GM23338 (cell line): ENCODE measurements around the gene DNAJB13.

Source experiments
- CREB1 ChIP-seq: fragments of 250-450 bp; sonication (Bioruptor Pico); IDR thresholded peaks from 2 replicates; pipeline ENCODE4 v1.5.0; 2020; ENCODE audit warnings: low read depth, mild to moderate bottlenecking, moderate library complexity
- CTCF ChIP-seq, 2 experiments: fragments of 200-600 bp in 1 of 2; sonication (generic) in 1 of 2; conservative IDR thresholded peaks; 2 replicates each; pipeline versions ENCODE4 v1.5.1 to v1.6.1; 2016 to 2017; ENCODE audit warnings: antibody characterized with exemption in 2 of 2, low read depth in 2 of 2, mild to moderate bottlenecking in 2 of 2, moderate library complexity in 1 of 2
- EZH2 ChIP-seq: fragments of 200-600 bp; sonication (generic); IDR thresholded peaks from one replicate; pipeline ENCODE4 v1.8.0; 2017; ENCODE audit warnings: antibody characterized with exemption, mild to moderate bottlenecking, low read depth; ENCODE audit not compliant: unreplicated experiment
- EZH2phosphoT487 ChIP-seq: fragments of 200-600 bp; sonication (generic); IDR thresholded peaks from one replicate; pipeline ENCODE4 v1.8.1; 2018; ENCODE audit warnings: antibody characterized with exemption; ENCODE audit not compliant: unreplicated experiment
- JUNB ChIP-seq: IDR thresholded peaks from one replicate; pipeline ENCODE4 v1.6.1; 2016; ENCODE audit warnings: antibody characterized with exemption; ENCODE audit not compliant: unreplicated experiment
- NANOG ChIP-seq: IDR thresholded peaks from 2 replicates; pipeline ENCODE4 v1.6.1; 2016; ENCODE audit warnings: antibody characterized with exemption, borderline replicate concordance
- POLR2AphosphoS5 ChIP-seq: IDR thresholded peaks from 2 replicates; pipeline ENCODE4 v1.6.1; 2016; ENCODE audit warnings: antibody characterized with exemption, low read depth
- ZNF114 ChIP-seq: fragments of 250-450 bp; sonication (Bioruptor Pico); IDR thresholded peaks from 2 replicates; pipeline ENCODE4 v1.5.0; 2020; ENCODE audit warnings: mild to moderate bottlenecking, moderate library complexity
- ZNF331 ChIP-seq: fragments of 250-450 bp; sonication (Bioruptor Pico); IDR thresholded peaks from 2 replicates; pipeline ENCODE4 v1.5.0; 2020; ENCODE audit warnings: low read depth, mild to moderate bottlenecking, moderate library complexity
- TF ChIP-seq, protein P1 (sequence below): fragments of 250-450 bp; sonication (Bioruptor Pico); IDR thresholded peaks from 2 replicates; pipeline ENCODE4 v1.5.0; 2020; ENCODE audit warnings: mild to moderate bottlenecking, moderate library complexity
- TF ChIP-seq, protein P2 (sequence below): IDR thresholded peaks from one replicate; pipeline ENCODE4 v1.6.1; 2018; ENCODE audit warnings: antibody characterized with exemption; ENCODE audit not compliant: unreplicated experiment

DNA sequence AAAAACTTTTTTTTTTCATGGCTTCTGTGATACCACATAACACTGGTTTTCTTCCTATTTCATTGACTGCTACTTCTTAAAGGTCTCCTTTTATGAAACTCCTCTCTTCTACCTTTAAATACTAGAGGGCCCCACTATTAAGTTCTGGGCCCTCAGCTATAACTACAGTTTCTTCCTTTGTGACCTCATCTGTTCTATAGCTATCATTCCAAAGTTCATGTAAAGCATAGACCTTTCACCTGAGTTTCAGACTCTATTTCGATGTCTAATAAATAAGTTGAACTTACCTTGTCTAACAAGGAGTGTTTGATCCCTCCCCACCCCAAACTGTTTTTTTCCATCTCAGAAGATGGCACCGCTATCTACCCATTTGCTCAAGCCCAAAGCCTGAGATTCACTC is 38.8 kb upstream of the DNAJB13 start:
- no peak for TF ChIP-seq EZH2
- TF ChIP-seq CTCF (conservative IDR thresholded peaks at IDR 0.05; ENCODE audit: low read depth in 2 of 2) = no peak
- TF ChIP-seq, protein P1, sequence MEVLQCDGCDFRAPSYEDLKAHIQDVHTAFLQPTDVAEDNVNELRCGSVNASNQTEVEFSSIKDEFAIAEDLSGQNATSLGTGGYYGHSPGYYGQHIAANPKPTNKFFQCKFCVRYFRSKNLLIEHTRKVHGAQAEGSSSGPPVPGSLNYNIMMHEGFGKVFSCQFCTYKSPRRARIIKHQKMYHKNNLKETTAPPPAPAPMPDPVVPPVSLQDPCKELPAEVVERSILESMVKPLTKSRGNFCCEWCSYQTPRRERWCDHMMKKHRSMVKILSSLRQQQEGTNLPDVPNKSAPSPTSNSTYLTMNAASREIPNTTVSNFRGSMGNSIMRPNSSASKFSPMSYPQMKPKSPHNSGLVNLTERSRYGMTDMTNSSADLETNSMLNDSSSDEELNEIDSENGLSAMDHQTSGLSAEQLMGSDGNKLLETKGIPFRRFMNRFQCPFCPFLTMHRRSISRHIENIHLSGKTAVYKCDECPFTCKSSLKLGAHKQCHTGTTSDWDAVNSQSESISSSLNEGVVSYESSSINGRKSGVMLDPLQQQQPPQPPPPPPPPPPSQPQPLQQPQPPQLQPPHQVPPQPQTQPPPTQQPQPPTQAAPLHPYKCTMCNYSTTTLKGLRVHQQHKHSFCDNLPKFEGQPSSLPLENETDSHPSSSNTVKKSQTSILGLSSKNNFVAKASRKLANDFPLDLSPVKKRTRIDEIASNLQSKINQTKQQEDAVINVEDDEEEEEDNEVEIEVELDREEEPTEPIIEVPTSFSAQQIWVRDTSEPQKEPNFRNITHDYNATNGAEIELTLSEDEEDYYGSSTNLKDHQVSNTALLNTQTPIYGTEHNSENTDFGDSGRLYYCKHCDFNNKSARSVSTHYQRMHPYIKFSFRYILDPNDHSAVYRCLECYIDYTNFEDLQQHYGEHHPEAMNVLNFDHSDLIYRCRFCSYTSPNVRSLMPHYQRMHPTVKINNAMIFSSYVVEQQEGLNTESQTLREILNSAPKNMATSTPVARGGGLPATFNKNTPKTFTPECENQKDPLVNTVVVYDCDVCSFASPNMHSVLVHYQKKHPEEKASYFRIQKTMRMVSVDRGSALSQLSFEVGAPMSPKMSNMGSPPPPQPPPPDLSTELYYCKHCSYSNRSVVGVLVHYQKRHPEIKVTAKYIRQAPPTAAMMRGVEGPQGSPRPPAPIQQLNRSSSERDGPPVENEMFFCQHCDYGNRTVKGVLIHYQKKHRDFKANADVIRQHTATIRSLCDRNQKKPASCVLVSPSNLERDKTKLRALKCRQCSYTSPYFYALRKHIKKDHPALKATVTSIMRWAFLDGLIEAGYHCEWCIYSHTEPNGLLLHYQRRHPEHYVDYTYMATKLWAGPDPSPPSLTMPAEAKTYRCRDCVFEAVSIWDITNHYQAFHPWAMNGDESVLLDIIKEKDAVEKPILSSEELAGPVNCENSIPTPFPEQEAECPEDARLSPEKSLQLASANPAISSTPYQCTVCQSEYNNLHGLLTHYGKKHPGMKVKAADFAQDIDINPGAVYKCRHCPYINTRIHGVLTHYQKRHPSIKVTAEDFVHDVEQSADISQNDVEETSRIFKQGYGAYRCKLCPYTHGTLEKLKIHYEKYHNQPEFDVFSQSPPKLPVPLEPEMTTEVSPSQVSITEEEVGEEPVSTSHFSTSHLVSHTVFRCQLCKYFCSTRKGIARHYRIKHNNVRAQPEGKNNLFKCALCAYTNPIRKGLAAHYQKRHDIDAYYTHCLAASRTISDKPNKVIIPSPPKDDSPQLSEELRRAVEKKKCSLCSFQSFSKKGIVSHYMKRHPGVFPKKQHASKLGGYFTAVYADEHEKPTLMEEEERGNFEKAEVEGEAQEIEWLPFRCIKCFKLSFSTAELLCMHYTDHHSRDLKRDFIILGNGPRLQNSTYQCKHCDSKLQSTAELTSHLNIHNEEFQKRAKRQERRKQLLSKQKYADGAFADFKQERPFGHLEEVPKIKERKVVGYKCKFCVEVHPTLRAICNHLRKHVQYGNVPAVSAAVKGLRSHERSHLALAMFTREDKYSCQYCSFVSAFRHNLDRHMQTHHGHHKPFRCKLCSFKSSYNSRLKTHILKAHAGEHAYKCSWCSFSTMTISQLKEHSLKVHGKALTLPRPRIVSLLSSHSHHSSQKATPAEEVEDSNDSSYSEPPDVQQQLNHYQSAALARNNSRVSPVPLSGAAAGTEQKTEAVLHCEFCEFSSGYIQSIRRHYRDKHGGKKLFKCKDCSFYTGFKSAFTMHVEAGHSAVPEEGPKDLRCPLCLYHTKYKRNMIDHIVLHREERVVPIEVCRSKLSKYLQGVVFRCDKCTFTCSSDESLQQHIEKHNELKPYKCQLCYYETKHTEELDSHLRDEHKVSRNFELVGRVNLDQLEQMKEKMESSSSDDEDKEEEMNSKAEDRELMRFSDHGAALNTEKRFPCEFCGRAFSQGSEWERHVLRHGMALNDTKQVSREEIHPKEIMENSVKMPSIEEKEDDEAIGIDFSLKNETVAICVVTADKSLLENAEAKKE (CRISPR knock-in tag) = no peak
- TF ChIP-seq, protein P2, sequence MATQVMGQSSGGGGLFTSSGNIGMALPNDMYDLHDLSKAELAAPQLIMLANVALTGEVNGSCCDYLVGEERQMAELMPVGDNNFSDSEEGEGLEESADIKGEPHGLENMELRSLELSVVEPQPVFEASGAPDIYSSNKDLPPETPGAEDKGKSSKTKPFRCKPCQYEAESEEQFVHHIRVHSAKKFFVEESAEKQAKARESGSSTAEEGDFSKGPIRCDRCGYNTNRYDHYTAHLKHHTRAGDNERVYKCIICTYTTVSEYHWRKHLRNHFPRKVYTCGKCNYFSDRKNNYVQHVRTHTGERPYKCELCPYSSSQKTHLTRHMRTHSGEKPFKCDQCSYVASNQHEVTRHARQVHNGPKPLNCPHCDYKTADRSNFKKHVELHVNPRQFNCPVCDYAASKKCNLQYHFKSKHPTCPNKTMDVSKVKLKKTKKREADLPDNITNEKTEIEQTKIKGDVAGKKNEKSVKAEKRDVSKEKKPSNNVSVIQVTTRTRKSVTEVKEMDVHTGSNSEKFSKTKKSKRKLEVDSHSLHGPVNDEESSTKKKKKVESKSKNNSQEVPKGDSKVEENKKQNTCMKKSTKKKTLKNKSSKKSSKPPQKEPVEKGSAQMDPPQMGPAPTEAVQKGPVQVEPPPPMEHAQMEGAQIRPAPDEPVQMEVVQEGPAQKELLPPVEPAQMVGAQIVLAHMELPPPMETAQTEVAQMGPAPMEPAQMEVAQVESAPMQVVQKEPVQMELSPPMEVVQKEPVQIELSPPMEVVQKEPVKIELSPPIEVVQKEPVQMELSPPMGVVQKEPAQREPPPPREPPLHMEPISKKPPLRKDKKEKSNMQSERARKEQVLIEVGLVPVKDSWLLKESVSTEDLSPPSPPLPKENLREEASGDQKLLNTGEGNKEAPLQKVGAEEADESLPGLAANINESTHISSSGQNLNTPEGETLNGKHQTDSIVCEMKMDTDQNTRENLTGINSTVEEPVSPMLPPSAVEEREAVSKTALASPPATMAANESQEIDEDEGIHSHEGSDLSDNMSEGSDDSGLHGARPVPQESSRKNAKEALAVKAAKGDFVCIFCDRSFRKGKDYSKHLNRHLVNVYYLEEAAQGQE = no peak
- TF ChIP-seq POLR2AphosphoS5 = no peak
- no peak for TF ChIP-seq JUNB
- no peak for TF ChIP-seq EZH2phosphoT487
- TF ChIP-seq ZNF114 (CRISPR knock-in tag) = no peak
- no peak for TF ChIP-seq NANOG
- no peak for TF ChIP-seq CREB1
- TF ChIP-seq ZNF331 = no peak
